H1 (cell line): Measurements from ENCODE around the gene SPOCK2. TPM values are rescaled to one million over a fixed set of nuclear protein-coding genes. Genes with fewer than 3 reads are reported as not detected.

Experiments used
- CTCF ChIA-PET: fragments of 300-600 bp; sonication (Branson Sonifier 250); formaldehyde crosslinking; loops from one replicate; lab custom pipeline; 2021; ENCODE audit not compliant: partially characterized antibody; lab: Charles Lee
- POLR2A ChIA-PET: fragments of 300-600 bp; sonication (Branson Sonifier 250); formaldehyde crosslinking; loops from one replicate; lab custom pipeline; 2021; ENCODE audit warnings: inconsistent platforms; ENCODE audit not compliant: partially characterized antibody; lab: Charles Lee
- DNase-seq, 2 experiments: peaks; one replicate each; pipeline versions ENCODE4 v3.0.0 to v3.0.0-alpha.2; 2010 to 2022; ENCODE audit warnings: low spot score in 2 of 2, low read depth in 1 of 2, mixed read lengths in 1 of 2
- FAIRE-seq: peaks from 2 replicates; lab custom pipeline; 2011; peaks lifted over from hg19 to GRCh38; lab: Jason Lieb, UNC
- H2AFZ ChIP-seq: 2 replicates; pipeline ENCODE4 v1.8.1; 2012; ENCODE audit warnings: low read length, inconsistent platforms
- H2AK5ac ChIP-seq: 2 replicates; pipeline ENCODE4 v1.6.1; 2013; ENCODE audit warnings: low read depth, low read length
- H2BK120ac ChIP-seq: replicated peaks from 2 replicates; pipeline ENCODE3; 2013; ENCODE audit warnings: low read depth, low read length, inconsistent platforms
- H2BK12ac ChIP-seq: 2 replicates; pipeline ENCODE4 v1.6.1; 2013; ENCODE audit warnings: low read depth, low read length
- H2BK15ac ChIP-seq: 2 replicates; pipeline ENCODE4 v1.6.1; 2013; ENCODE audit warnings: low read length
- H2BK20ac ChIP-seq: 2 replicates; pipeline ENCODE4 v1.6.1; 2013; ENCODE audit warnings: low read length
- H2BK5ac ChIP-seq: 2 replicates; pipeline ENCODE4 v1.6.1; 2013; ENCODE audit warnings: low read depth, low read length
- H3K14ac ChIP-seq: 2 replicates; pipeline ENCODE4 v1.6.1; 2013; ENCODE audit warnings: inconsistent platforms; ENCODE audit not compliant: insufficient read length
- H3K18ac ChIP-seq: 2 replicates; pipeline ENCODE4 v1.6.1; 2013; ENCODE audit warnings: low read length; ENCODE audit errors: extremely low read depth
- H3K23ac ChIP-seq: 2 replicates; pipeline ENCODE4 v1.6.1; 2013; ENCODE audit warnings: inconsistent platforms; ENCODE audit not compliant: insufficient read length
- H3K23me2 ChIP-seq: 2 replicates; pipeline ENCODE4 v1.6.1; 2013; ENCODE audit warnings: low read depth, low read length
- H3K27ac ChIP-seq: 2 replicates; pipeline ENCODE4 v1.6.1; 2011; ENCODE audit warnings: low read depth, low read length, inconsistent platforms
- H3K27me3 ChIP-seq, 4 experiments: replicated peaks in 1 of 4; 1 replicate in 1 of 4; 2 replicates in 3 of 4; pipeline versions ENCODE4 v1.6.1 to v1.8.1; 2011 to 2013; ENCODE audit warnings: low read length in 3 of 4, mild to moderate bottlenecking in 3 of 4, inconsistent platforms in 2 of 4, mixed read lengths in 2 of 4, moderate library complexity in 1 of 4; ENCODE audit not compliant: control insufficient read depth in 3 of 4, insufficient read depth in 3 of 4; ENCODE audit errors: extremely low read depth in 1 of 4
- H3K36me3 ChIP-seq, 4 experiments: 2 replicates each; pipeline versions ENCODE4 v1.6.1 to v1.8.1; 2011 to 2013; ENCODE audit warnings: mild to moderate bottlenecking in 4 of 4, low read length in 3 of 4, moderate library complexity in 2 of 4, control low read depth in 1 of 4, inconsistent platforms in 1 of 4; ENCODE audit not compliant: insufficient read depth in 4 of 4, control insufficient read depth in 2 of 4
- H3K4ac ChIP-seq: replicated peaks from 2 replicates; pipeline ENCODE3; 2013; ENCODE audit warnings: low read length, low read depth, mixed read lengths, inconsistent platforms; ENCODE audit not compliant: insufficient read length
- H3K4me1 ChIP-seq, 4 experiments: replicated peaks in 1 of 4; 1 replicate in 1 of 4; 2 replicates in 3 of 4; pipeline versions ENCODE4 v1.6.1 to v1.8.1; 2011 to 2013; ENCODE audit warnings: low read length in 3 of 4, inconsistent platforms in 2 of 4, mixed read lengths in 1 of 4; ENCODE audit not compliant: insufficient read depth in 4 of 4, control insufficient read depth in 3 of 4
- H3K4me2 ChIP-seq, 2 experiments: 2 replicates each; pipeline versions ENCODE4 v1.6.1 to v1.8.1; 2011 to 2013; ENCODE audit warnings: low read depth in 2 of 2, low read length in 2 of 2, control low read depth in 1 of 2, inconsistent platforms in 1 of 2, mild to moderate bottlenecking in 1 of 2; ENCODE audit not compliant: insufficient read depth in 1 of 2
- H3K4me3 ChIP-seq, 4 experiments: fragments of 200-600, 300-600 bp in 1 of 4; sonication (generic), shearing (Covaris generic), sonication (Bioruptor Twin) in 1 of 4; 2 replicates each; pipeline versions ENCODE4 v1.5.1 to v1.8.1; 2011 to 2016; ENCODE audit warnings: low read length in 4 of 4, low read depth in 3 of 4, control low read depth in 2 of 4, inconsistent platforms in 2 of 4, mild to moderate bottlenecking in 2 of 4, mixed read lengths in 1 of 4, moderate library complexity in 1 of 4; ENCODE audit not compliant: insufficient read depth in 2 of 4; ENCODE audit errors: extremely low read depth in 1 of 4
- H3K56ac ChIP-seq: replicated peaks from 2 replicates; pipeline ENCODE3; 2013; ENCODE audit warnings: low read depth, mild to moderate bottlenecking, mixed read lengths, low read length, inconsistent platforms; ENCODE audit not compliant: insufficient read length
- H3K79me1 ChIP-seq: 2 replicates; pipeline ENCODE4 v1.6.1; 2013; ENCODE audit warnings: low read depth, low read length, control low read depth
- H3K79me2 ChIP-seq, 2 experiments: 2 replicates each; pipeline versions ENCODE4 v1.6.1 to v1.8.1; 2012 to 2013; ENCODE audit warnings: low read length in 2 of 2, mild to moderate bottlenecking in 2 of 2, inconsistent platforms in 1 of 2; ENCODE audit not compliant: insufficient read depth in 2 of 2, control insufficient read depth in 1 of 2
- H3K9ac ChIP-seq, 4 experiments: replicated peaks in 1 of 4; 1 replicate in 1 of 4; 2 replicates in 3 of 4; pipeline versions ENCODE4 v1.6.1 to v1.8.1; 2011 to 2013; ENCODE audit warnings: low read depth in 3 of 4, low read length in 3 of 4, control low read depth in 2 of 4, mild to moderate bottlenecking in 2 of 4, moderate library complexity in 2 of 4, inconsistent platforms in 1 of 4; ENCODE audit errors: extremely low read depth in 1 of 4
- H3K9me3 ChIP-seq, 2 experiments: 2 replicates each; pipeline versions ENCODE4 v1.6.1 to v1.8.1; 2012 to 2013; ENCODE audit warnings: mild to moderate bottlenecking in 2 of 2, moderate library complexity in 2 of 2, control low read depth in 1 of 2, inconsistent platforms in 1 of 2, low read depth in 1 of 2, low read length in 1 of 2, mixed read lengths in 1 of 2; ENCODE audit not compliant: insufficient read depth in 2 of 2
- H4K20me1 ChIP-seq, 2 experiments: replicated peaks in 1 of 2; 2 replicates each; pipeline versions ENCODE3 to v1.8.1; 2011 to 2013; ENCODE audit warnings: inconsistent platforms in 2 of 2, low read length in 2 of 2, mild to moderate bottlenecking in 1 of 2; ENCODE audit not compliant: insufficient read depth in 2 of 2, control insufficient read depth in 1 of 2
- H4K5ac ChIP-seq: 2 replicates; pipeline ENCODE4 v1.6.1; 2013; ENCODE audit warnings: low read length, low read depth, mixed read lengths, inconsistent platforms; ENCODE audit not compliant: insufficient read length
- H4K8ac ChIP-seq: 2 replicates; pipeline ENCODE4 v1.8.0; 2013; ENCODE audit warnings: mild to moderate bottlenecking, moderate library complexity, low read length, inconsistent platforms; ENCODE audit not compliant: insufficient read depth; ENCODE audit errors: extremely low read depth
- H4K91ac ChIP-seq: replicated peaks from 2 replicates; pipeline ENCODE3; 2013; ENCODE audit warnings: low read length, mixed read lengths, inconsistent platforms; ENCODE audit not compliant: insufficient read length
- BACH1 ChIP-seq: IDR thresholded peaks from 2 replicates; pipeline ENCODE4 v1.6.1; 2012; ENCODE audit warnings: low read length, improper control_type of control experiment
- CHD1 ChIP-seq: IDR thresholded peaks from 2 replicates; pipeline ENCODE4 v1.6.1; 2012; ENCODE audit warnings: low read depth, low read length, improper control_type of control experiment
- CTBP2 ChIP-seq: IDR thresholded peaks from 2 replicates; pipeline ENCODE4 v1.7.0; 2011; ENCODE audit warnings: borderline replicate concordance, mild to moderate bottlenecking, moderate library complexity, mixed read lengths, low read length; ENCODE audit not compliant: insufficient read depth, insufficient read length
- EP300 ChIP-seq, 2 experiments: IDR thresholded peaks; 1 replicate in 1 of 2; 2 replicates in 1 of 2; pipeline ENCODE4 v1.6.1; 2011 to 2012; ENCODE audit warnings: low read depth in 2 of 2, low read length in 2 of 2, mild to moderate bottlenecking in 2 of 2, borderline replicate concordance in 1 of 2, inconsistent platforms in 1 of 2, moderate library complexity in 1 of 2
- FOSL1 ChIP-seq: IDR thresholded peaks from 2 replicates; pipeline ENCODE4 v1.6.1; 2011; ENCODE audit warnings: mild to moderate bottlenecking, low read depth, low read length, moderate library complexity; ENCODE audit not compliant: insufficient read depth
- JUN ChIP-seq: IDR thresholded peaks from 2 replicates; pipeline ENCODE4 v1.6.1; 2011; ENCODE audit warnings: low read depth, mild to moderate bottlenecking, improper control_type of control experiment, low read length
- JUND ChIP-seq: IDR thresholded peaks from 2 replicates; pipeline ENCODE4 v1.6.1; 2011; ENCODE audit warnings: mild to moderate bottlenecking, improper control_type of control experiment, low read length
- RBBP5 ChIP-seq: IDR thresholded peaks from 2 replicates; pipeline ENCODE4 v1.7.1; 2012; ENCODE audit warnings: low read depth, mild to moderate bottlenecking, inconsistent platforms, low read length, moderate library complexity, borderline replicate concordance
- SIN3A ChIP-seq, 2 experiments: IDR thresholded peaks in 1 of 2; conservative IDR thresholded peaks in 1 of 2; 2 replicates each; pipeline ENCODE4 v1.6.1; 2011 to 2012; ENCODE audit warnings: low read length in 2 of 2, improper control_type of control experiment in 1 of 2, low read depth in 1 of 2, mild to moderate bottlenecking in 1 of 2
- SIRT6 ChIP-seq: IDR thresholded peaks from one replicate; pipeline ENCODE4 v1.7.1; 2012; ENCODE audit warnings: low read length, inconsistent platforms
- SP4 ChIP-seq: IDR thresholded peaks from 2 replicates; pipeline ENCODE4 v1.6.1; 2012; ENCODE audit warnings: low read length, inconsistent platforms
- TEAD4 ChIP-seq: IDR thresholded peaks from 2 replicates; pipeline ENCODE4 v1.6.1; 2012; ENCODE audit warnings: low read depth, low read length, inconsistent platforms, mixed read lengths
- WGBS, 2 experiments: shearing (Covaris generic) in 1 of 2; methylation state at CpG; one replicate each; pipeline versions ENCODE4 v1.1.6 to v1.1.7; 2013 to 2015; ENCODE audit warnings: low lambda C conversion rate in 2 of 2, mixed read lengths in 2 of 2, inconsistent platforms in 1 of 2, low coverage in 1 of 2, missing lambda C conversion rate in 1 of 2; ENCODE audit not compliant: insufficient replicate concordance in 2 of 2, insufficient coverage in 1 of 2, insufficient read length in 1 of 2; ENCODE audit errors: extremely low coverage in 1 of 2, missing lambda C conversion rate in 1 of 2; 5-methylcytosine and 5-hydroxymethylcytosine counted together
- polyA plus RNA-seq, 7 experiments: library from polyadenylated mRNA; depleted of rRNA in 3 of 7; stranded (reverse) in 5 of 7; unstranded in 2 of 7; fragments of >200 nt in 5 of 7; fragments of 200-250 nt in 2 of 7; gene quantifications; 1 replicate in 5 of 7; 2 replicates in 1 of 7; 4 replicates in 1 of 7; pipeline versions ENCODE4 v1.2.1 to v1.2.3, GENCODE V29; 2011 to 2013; ENCODE audit warnings: missing spikeins in 2 of 7, mixed read lengths in 2 of 7
- total RNA-seq: library from RNA; stranded (reverse); fragmentation: NEBNext Ultra II Directional; extraction: Animal tissue kit (Norgen Biotek cat#: 25700); gene quantifications from 2 replicates; pipeline ENCODE4 v1.2.1, GENCODE V29; 2021

The SPOCK2 gene
- total and polyA plus RNA-seq, 2 of the 8 experiments (the other 6 are each of a cell fraction or from before 2014, with no cell fraction given): 1.5 to 1.9 TPM

DNA sequence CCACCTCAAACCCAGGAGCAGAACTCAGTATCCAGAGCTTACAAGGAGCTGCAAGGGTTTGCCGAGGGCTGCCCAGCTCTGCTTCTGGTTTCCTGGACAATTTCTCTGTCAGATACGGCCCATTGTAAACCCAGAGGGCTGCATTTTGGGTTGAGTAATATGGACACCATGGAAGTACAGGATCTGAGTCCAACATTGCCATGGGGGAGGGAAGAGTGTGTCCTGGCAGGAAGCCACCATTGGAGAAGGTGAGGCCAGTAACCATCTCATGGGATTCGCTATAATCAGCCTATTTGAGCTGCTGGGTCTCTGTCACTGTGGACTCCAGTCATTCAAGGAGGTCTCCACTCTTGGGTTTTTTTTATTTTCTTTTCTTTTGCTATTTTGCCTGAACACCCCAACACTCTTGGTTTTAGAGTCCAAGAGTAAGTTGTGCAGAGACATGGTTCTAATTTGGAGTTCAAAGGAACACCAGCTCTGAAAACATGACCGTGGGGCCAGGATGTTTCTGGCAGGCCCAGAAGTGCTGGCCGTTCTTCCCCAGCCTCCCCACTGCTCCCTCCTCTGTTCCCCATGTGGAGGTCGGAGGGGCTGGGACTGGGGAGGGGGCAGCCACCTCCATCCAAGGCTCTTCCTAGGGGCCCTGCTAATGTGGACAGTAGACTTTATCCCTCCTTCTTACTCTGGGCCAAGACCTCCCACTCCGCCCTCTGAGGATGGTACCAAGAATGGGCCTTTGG is 77.9 kb downstream of the SPOCK2 start:
- Histone ChIP-seq H4K20me1 (no peaks in the 10 kb centered on the region), H3K79me2 (no peaks in the 10 kb centered on the region), H3K4me2 (no peak overlapping the region), H2AK5ac (no peak overlapping the region), H2BK120ac (no peak overlapping the region), H3K4ac (no peak overlapping the region), H3K9ac (no peak overlapping the region), H3K27me3 (no peaks in the 10 kb centered on the region), H2BK20ac (no peak overlapping the region), H3K4me3 (no peak overlapping the region), H3K14ac (no peak overlapping the region), H3K18ac (no peak overlapping the region), H3K27ac (no peak overlapping the region), H2BK12ac (no peak overlapping the region), H3K79me1 (no peaks in the 10 kb centered on the region), H3K23ac (no peak overlapping the region), H3K9me3 (no peaks in the 10 kb centered on the region), H4K5ac (no peak overlapping the region), H3K56ac (no peak overlapping the region), H2AFZ (no peak overlapping the region), H3K4me1 (no peaks in the 10 kb centered on the region; a peak in 1 of 7 replicates), H4K91ac (no peak overlapping the region), H4K8ac (no peak overlapping the region), H3K23me2 (no peaks in the 10 kb centered on the region), H3K36me3 (peaks cover 0 to 5% (median 0%) of the 10 kb centered on the region in 4 experiments; a peak in 2 of 8 replicates), H2BK15ac (no peak overlapping the region), H2BK5ac (no peak overlapping the region)
- ChIA-PET POLR2A (interaction anchor here (0.6 to 1.3 kb wide), 2 partner anchors 7 to 106 kb away, joined by 3 read pairs; no protein-coding TSS in a partner anchor), CTCF (interaction anchor here (0.6 to 0.8 kb wide), 2 partner anchors 38 to 39 kb away, joined by 3 read pairs; no protein-coding TSS in a partner anchor)
- DNase-seq (no peak), FAIRE-seq (no peak)
- 89% methylated on average over 7 of the region's 7 CpGs; no CpG with 5 or more reads in 1 of the 2 experiments for WGBS, 2 experiments
- TF ChIP-seq SIRT6 (no peak), EP300 (IDR thresholded peaks at IDR 0.05; ENCODE audit: borderline replicate concordance in 1 of 2, low read depth in 2 of 2, low read length in 2 of 2) (no peak), BACH1 (no peak), CHD1 (no peak), CTBP2 (no peak), SP4 (no peak), FOSL1 (no peak), RBBP5 (no peak), JUN (no peak), JUND (no peak), SIN3A (conservative IDR thresholded peaks at IDR 0.05 in 1 of 2, IDR thresholded peaks at IDR 0.05 in 1 of 2; ENCODE audit: low read depth in 1 of 2, low read length in 2 of 2) (no peak), TEAD4 (no peak)
